ENCODE results near the gene DNAH8. TPM values are rescaled to one million over a fixed set of nuclear protein-coding genes. Genes with fewer than 3 reads are reported as not detected.

The DNAH8 gene
- total RNA-seq, 2 experiments from 2014 or later = 0.03 TPM; not detected in 1

DNA sequence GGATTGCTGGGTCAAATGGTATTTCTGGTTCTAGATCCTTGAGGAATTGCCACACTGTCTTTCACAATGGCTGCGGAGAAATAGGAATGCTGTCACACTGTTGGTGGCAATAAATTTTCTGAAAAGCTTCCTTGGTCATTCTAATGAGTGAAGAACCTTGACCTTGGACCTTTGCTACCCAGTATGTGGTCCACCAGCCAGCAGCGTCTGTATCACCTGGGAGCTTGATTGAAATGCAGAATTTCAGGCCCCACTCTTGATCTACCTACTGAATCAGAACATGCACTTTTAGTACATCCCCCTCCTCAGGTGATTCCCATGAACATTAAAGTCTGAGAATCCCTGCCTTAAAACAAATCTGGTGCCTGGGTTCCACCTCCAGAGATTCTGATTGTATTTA is 305.9 kb downstream of the DNAH8 start:
- ATAC-seq (ENCODE audit: poor library complexity) (no peak), DNase-seq (no peak)
- CTCF ChIA-PET = interaction anchor here (1.1 kb wide), 1 partner anchor 11 kb away, joined by 4 read pairs; no protein-coding TSS in a partner anchor
- POLR2A ChIA-PET = no interaction called here
- H3K4me1 Mint-ChIP-seq (ENCODE audit: low read depth) = no peaks in the 10 kb centered on the region
- Histone ChIP-seq H3K4me3 (ENCODE audit: low read length) (no peak overlapping the region), H3K27me3 (ENCODE audit: control insufficient read depth in 1 of 2, insufficient read depth in 2 of 2, low read length in 2 of 2) (peaks cover 0 to 5% of the 10 kb centered on the region in 2 experiments), H3K27ac (ENCODE audit: low read depth in 1 of 2, low read length in 2 of 2) (no peak overlapping the region), H3K9me3 (ENCODE audit: control insufficient read depth in 1 of 2, insufficient read depth in 1 of 2, low read length in 2 of 2) (no peaks in the 10 kb centered on the region), H3K4me1 (ENCODE audit: insufficient read depth, low read length) (no peaks in the 10 kb centered on the region), H3K36me3 (ENCODE audit: insufficient read depth, low read length) (no peaks in the 10 kb centered on the region)
- no peaks in the 10 kb centered on the region for H3K36me3 Mint-ChIP-seq (ENCODE audit: low read depth)
- TF ChIP-seq CTCF (IDR thresholded peaks at IDR 0.05) = no peak
- H3K9me3 Mint-ChIP-seq = no peaks in the 10 kb centered on the region
- H3K27me3 Mint-ChIP-seq = peaks cover 10% of the 10 kb centered on the region
- H3K27ac Mint-ChIP-seq = no peak overlapping the region
- intact Hi-C loops (cut with DNase I, micrococcal nuclease) = no loop called here
- H3K4me3 Mint-ChIP-seq = no peak overlapping the region

DNA sequence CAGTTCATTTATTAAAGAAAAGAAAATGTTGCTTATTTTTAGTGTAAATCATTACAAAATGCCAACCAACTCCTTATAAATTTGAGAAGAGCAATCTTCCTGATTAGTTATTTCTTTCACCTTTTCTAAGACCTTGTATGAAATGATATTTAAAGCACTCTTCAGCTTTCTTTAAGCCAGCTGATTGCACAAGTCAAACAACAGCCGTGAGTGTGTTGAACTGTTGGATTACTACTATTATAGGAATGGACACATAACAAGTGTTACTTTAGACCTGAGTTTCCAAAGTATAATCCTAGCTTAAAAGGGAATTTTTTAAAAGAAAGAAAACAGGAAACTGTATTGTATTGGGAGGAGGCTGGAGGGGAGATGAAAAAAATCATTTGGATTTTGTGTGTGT is 306.7 kb downstream of the DNAH8 start:
- H3K27me3 ChIP-seq (ENCODE audit: control insufficient read depth in 1 of 2, insufficient read depth in 2 of 2, low read length in 2 of 2) = peaks cover 0 to 10% of the 10 kb centered on the region in 2 experiments

DNA sequence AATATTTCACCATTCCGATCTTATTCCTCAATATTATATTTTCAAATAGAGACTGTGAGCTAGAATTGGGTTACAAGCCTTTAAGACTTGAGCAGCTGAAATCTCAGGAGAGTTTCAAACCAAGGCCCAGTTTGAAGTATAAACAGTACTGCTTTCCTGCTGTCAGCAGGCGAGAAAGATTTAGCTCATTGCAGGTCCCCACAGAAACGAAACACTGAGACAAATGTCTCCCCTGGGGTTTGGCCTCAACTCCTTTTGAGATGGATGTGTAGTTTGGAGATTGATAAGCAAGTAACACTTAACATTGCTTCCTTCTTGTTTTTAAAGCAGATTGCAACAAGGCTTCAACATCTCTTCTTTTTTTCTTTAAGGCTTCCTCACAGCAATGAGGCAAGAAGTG is 311.1 kb downstream of the DNAH8 start:
- Mint-ChIP-seq H3K27me3 (peaks cover 36% of the 10 kb centered on the region), H3K4me1 (ENCODE audit: low read depth) (no peaks in the 10 kb centered on the region), H3K9me3 (no peaks in the 10 kb centered on the region), H3K36me3 (ENCODE audit: low read depth) (no peaks in the 10 kb centered on the region), H3K27ac (no peak overlapping the region), H3K4me3 (no peak overlapping the region)
- H3K27ac ChIP-seq (ENCODE audit: low read depth in 1 of 2, low read length in 2 of 2) = no peak overlapping the region
- H3K4me1 ChIP-seq (ENCODE audit: insufficient read depth, low read length) = no peaks in the 10 kb centered on the region
- POLR2A ChIA-PET = no interaction called here
- no peak overlapping the region for H3K4me3 ChIP-seq (ENCODE audit: low read length)
- no peaks in the 10 kb centered on the region for H3K36me3 ChIP-seq (ENCODE audit: insufficient read depth, low read length)
- DNase-seq = no peak
- ATAC-seq (ENCODE audit: poor library complexity) = no peak
- H3K27me3 ChIP-seq (ENCODE audit: control insufficient read depth in 1 of 2, insufficient read depth in 2 of 2, low read length in 2 of 2) = peaks cover 3 to 10% of the 10 kb centered on the region in 2 experiments
- H3K9me3 ChIP-seq (ENCODE audit: control insufficient read depth in 1 of 2, insufficient read depth in 1 of 2, low read length in 2 of 2) = no peaks in the 10 kb centered on the region
- CTCF ChIA-PET = no interaction called here
- no peak for TF ChIP-seq CTCF (IDR thresholded peaks at IDR 0.05)
- intact Hi-C loops (cut with DNase I, micrococcal nuclease) = no loop called here

More for the DNA sequence above, 306.7 kb downstream of the DNAH8 start:
- no peak for DNase-seq
- TF ChIP-seq CTCF (IDR thresholded peaks at IDR 0.05) = no peak
- H3K4me1 ChIP-seq (ENCODE audit: insufficient read depth, low read length) = no peaks in the 10 kb centered on the region
- H3K36me3 ChIP-seq (ENCODE audit: insufficient read depth, low read length) = no peaks in the 10 kb centered on the region
- no peaks in the 10 kb centered on the region for H3K9me3 ChIP-seq (ENCODE audit: control insufficient read depth in 1 of 2, insufficient read depth in 1 of 2, low read length in 2 of 2)
- no peaks in the 10 kb centered on the region for H3K36me3 Mint-ChIP-seq (ENCODE audit: low read depth)
- H3K4me1 Mint-ChIP-seq (ENCODE audit: low read depth) = no peaks in the 10 kb centered on the region
- no peak overlapping the region for H3K27ac ChIP-seq (ENCODE audit: low read depth in 1 of 2, low read length in 2 of 2)
- H3K27me3 Mint-ChIP-seq = peaks cover 17% of the 10 kb centered on the region
- no peak for ATAC-seq (ENCODE audit: poor library complexity)
- H3K4me3 ChIP-seq (ENCODE audit: low read length) = no peak overlapping the region
- H3K4me3 Mint-ChIP-seq = no peak overlapping the region
- no peaks in the 10 kb centered on the region for H3K9me3 Mint-ChIP-seq
- ChIA-PET POLR2A (no interaction called here), CTCF (interaction anchor here (1.4 kb wide), 1 partner anchor 9 kb away, joined by 3 read pairs; no protein-coding TSS in a partner anchor)
- intact Hi-C loops (cut with DNase I, micrococcal nuclease) = no loop called here
- H3K27ac Mint-ChIP-seq = no peak overlapping the region

All from CD4-positive, alpha-beta T cell (primary cell).